ENCODE data around the gene GFOD1. TPM values are rescaled to one million over a fixed set of nuclear protein-coding genes. Genes with fewer than 3 reads are reported as not detected.
A peak's percentile ranks its signal among the peaks of the same experiment; 100 is the strongest.

The GFOD1 gene
- total and polyA plus RNA-seq, 10 of the 15 experiments (the other 5 are each of a cell fraction or from before 2014, with no cell fraction given) = 6.5 to 41.4 (median 16.0) TPM

GRCh38 chr6:13487122-13488014, at the start of gene GFOD1 (continued):
- TF ChIP-seq, protein P1, sequence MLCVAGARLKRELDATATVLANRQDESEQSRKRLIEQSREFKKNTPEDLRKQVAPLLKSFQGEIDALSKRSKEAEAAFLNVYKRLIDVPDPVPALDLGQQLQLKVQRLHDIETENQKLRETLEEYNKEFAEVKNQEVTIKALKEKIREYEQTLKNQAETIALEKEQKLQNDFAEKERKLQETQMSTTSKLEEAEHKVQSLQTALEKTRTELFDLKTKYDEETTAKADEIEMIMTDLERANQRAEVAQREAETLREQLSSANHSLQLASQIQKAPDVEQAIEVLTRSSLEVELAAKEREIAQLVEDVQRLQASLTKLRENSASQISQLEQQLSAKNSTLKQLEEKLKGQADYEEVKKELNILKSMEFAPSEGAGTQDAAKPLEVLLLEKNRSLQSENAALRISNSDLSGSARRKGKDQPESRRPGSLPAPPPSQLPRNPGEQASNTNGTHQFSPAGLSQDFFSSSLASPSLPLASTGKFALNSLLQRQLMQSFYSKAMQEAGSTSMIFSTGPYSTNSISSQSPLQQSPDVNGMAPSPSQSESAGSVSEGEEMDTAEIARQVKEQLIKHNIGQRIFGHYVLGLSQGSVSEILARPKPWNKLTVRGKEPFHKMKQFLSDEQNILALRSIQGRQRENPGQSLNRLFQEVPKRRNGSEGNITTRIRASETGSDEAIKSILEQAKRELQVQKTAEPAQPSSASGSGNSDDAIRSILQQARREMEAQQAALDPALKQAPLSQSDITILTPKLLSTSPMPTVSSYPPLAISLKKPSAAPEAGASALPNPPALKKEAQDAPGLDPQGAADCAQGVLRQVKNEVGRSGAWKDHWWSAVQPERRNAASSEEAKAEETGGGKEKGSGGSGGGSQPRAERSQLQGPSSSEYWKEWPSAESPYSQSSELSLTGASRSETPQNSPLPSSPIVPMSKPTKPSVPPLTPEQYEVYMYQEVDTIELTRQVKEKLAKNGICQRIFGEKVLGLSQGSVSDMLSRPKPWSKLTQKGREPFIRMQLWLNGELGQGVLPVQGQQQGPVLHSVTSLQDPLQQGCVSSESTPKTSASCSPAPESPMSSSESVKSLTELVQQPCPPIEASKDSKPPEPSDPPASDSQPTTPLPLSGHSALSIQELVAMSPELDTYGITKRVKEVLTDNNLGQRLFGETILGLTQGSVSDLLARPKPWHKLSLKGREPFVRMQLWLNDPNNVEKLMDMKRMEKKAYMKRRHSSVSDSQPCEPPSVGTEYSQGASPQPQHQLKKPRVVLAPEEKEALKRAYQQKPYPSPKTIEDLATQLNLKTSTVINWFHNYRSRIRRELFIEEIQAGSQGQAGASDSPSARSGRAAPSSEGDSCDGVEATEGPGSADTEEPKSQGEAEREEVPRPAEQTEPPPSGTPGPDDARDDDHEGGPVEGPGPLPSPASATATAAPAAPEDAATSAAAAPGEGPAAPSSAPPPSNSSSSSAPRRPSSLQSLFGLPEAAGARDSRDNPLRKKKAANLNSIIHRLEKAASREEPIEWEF (IDR thresholded peaks at IDR 0.05; ENCODE audit: insufficient replicate concordance, low read depth, low read length) = no peak
- peak in 1 of 2 experiments; percentile 48; a peak in 2 of 4 replicates for TF ChIP-seq BHLHE40 (IDR thresholded peaks at IDR 0.05; ENCODE audit: borderline replicate concordance in 1 of 2, low read depth in 2 of 2, low read length in 1 of 2)
- TF ChIP-seq LARP7 (IDR thresholded peaks at IDR 0.05) = peak; percentile 90
- TF ChIP-seq TCF12 (IDR thresholded peaks at IDR 0.05; ENCODE audit: low read depth, low read length) = 0 out of 2 replicates have a peak, but pooled peaks have one; percentile 4
- peak; percentile 86 for TF ChIP-seq POLR2A (IDR thresholded peaks at IDR 0.05; ENCODE audit: low read depth, low read length)
- peak; percentile 64; the same call in 1 of the 2 replicates for TF ChIP-seq POLR2AphosphoS5 (IDR thresholded peaks at IDR 0.05; ENCODE audit: low read length)
- peak; percentile 56; the same call in 1 of the 2 replicates for TF ChIP-seq ZNF207 (IDR thresholded peaks at IDR 0.05; ENCODE audit: borderline replicate concordance)
- peak; percentile 84 for TF ChIP-seq HDAC2 (IDR thresholded peaks at IDR 0.05)
- TF ChIP-seq, protein P2, sequence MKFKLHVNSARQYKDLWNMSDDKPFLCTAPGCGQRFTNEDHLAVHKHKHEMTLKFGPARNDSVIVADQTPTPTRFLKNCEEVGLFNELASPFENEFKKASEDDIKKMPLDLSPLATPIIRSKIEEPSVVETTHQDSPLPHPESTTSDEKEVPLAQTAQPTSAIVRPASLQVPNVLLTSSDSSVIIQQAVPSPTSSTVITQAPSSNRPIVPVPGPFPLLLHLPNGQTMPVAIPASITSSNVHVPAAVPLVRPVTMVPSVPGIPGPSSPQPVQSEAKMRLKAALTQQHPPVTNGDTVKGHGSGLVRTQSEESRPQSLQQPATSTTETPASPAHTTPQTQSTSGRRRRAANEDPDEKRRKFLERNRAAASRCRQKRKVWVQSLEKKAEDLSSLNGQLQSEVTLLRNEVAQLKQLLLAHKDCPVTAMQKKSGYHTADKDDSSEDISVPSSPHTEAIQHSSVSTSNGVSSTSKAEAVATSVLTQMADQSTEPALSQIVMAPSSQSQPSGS (IDR thresholded peaks at IDR 0.05; ENCODE audit: low read length) = no peak
- no peak for TF ChIP-seq SREBF2 (IDR thresholded peaks at IDR 0.05; ENCODE audit: low read length)
- peak; percentile 49; the same call in 1 of the 2 replicates for TF ChIP-seq ZNF687 (IDR thresholded peaks at IDR 0.05)
- peak in 1 of 2 experiments; percentile 82; a peak in 1 of 3 replicates for TF ChIP-seq EGR1 (IDR thresholded peaks at IDR 0.05; ENCODE audit: borderline replicate concordance in 1 of 2, low read depth in 2 of 2, low read length in 2 of 2)
- TF ChIP-seq, protein P3, sequence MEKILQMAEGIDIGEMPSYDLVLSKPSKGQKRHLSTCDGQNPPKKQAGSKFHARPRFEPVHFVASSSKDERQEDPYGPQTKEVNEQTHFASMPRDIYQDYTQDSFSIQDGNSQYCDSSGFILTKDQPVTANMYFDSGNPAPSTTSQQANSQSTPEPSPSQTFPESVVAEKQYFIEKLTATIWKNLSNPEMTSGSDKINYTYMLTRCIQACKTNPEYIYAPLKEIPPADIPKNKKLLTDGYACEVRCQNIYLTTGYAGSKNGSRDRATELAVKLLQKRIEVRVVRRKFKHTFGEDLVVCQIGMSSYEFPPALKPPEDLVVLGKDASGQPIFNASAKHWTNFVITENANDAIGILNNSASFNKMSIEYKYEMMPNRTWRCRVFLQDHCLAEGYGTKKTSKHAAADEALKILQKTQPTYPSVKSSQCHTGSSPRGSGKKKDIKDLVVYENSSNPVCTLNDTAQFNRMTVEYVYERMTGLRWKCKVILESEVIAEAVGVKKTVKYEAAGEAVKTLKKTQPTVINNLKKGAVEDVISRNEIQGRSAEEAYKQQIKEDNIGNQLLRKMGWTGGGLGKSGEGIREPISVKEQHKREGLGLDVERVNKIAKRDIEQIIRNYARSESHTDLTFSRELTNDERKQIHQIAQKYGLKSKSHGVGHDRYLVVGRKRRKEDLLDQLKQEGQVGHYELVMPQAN (conservative IDR thresholded peaks at IDR 0.05) = peak; percentile 75; the same call in 1 of the 2 replicates
- 0 out of 2 replicates have a peak, but pooled peaks have one; percentile 30 for TF ChIP-seq TCF3 (IDR thresholded peaks at IDR 0.05; ENCODE audit: borderline replicate concordance, insufficient read depth, low read depth, low read length)
- TF ChIP-seq MXI1 (IDR thresholded peaks at IDR 0.05; ENCODE audit: low read depth, low read length) = 0 out of 2 replicates have a peak, but pooled peaks have one; percentile 7

Measured in GM12878 (cell line).